IPS-18c (cell line): ENCODE results near the gene USP26.
"Not testable (repeated sequence)": the region's sequence is repeated elsewhere in the genome, so short reads cannot be mapped to it uniquely, and the experiment has no call there.

Experiments used
- H3K4me3 ChIP-seq: 2 replicates; pipeline ENCODE4 v1.7.0; 2013; ENCODE audit warnings: low read depth, mild to moderate bottlenecking, low read length, moderate library complexity; ENCODE audit not compliant: insufficient read depth
- H3K9me3 ChIP-seq: one replicate; pipeline ENCODE4 v1.6.1; 2013; ENCODE audit warnings: mild to moderate bottlenecking, low read length, moderate library complexity; ENCODE audit not compliant: control insufficient read depth, insufficient read depth

The USP26 gene

GRCh38 chrX:133048751-133049150 lies 48.2 kb downstream of the USP26 start:
- H3K9me3 ChIP-seq = peaks cover 2% of the 10 kb centered on the region
- no peak overlapping the region for H3K4me3 ChIP-seq

- H3K9me3 ChIP-seq = peaks cover 5% of the 10 kb centered on the region
- H3K4me3 ChIP-seq = no peak overlapping the region
Observed at GRCh38 chrX:133046601-133047000, 50.3 kb downstream of the USP26 start.

- H3K4me3 ChIP-seq = no peak overlapping the region
- H3K9me3 ChIP-seq = peaks cover 5% of the 10 kb centered on the region
Observed at GRCh38 chrX:133045986-133046385, 50.9 kb downstream of the USP26 start.

GRCh38 chrX:133044145-133044786 lies 52.6 kb downstream of the USP26 start:
- H3K4me3 ChIP-seq = not testable (repeated sequence)

GRCh38 chrX:133042260-133042659 lies 54.6 kb downstream of the USP26 start:
- Histone ChIP-seq H3K4me3 (no peak overlapping the region), H3K9me3 (peaks cover 5% of the 10 kb centered on the region)

More at GRCh38 chrX:133044145-133044786, 52.6 kb downstream of the USP26 start:
- H3K9me3 ChIP-seq = not testable (repeated sequence)

GRCh38 chrX:133033010-133033409 lies 63.9 kb downstream of the USP26 start:
- Histone ChIP-seq H3K9me3 (no peaks in the 10 kb centered on the region), H3K4me3 (no peak overlapping the region)

- no peaks in the 10 kb centered on the region for H3K9me3 ChIP-seq
- H3K4me3 ChIP-seq = no peak overlapping the region
Observed at GRCh38 chrX:133018229-133018628, 78.7 kb downstream of the USP26 start.

GRCh38 chrX:133007458-133007857 lies 89.5 kb downstream of the USP26 start:
- no peak overlapping the region for H3K4me3 ChIP-seq
- peaks cover 5% of the 10 kb centered on the region for H3K9me3 ChIP-seq

GRCh38 chrX:133005616-133006015 lies 91.3 kb downstream of the USP26 start:
- peaks cover 5% of the 10 kb centered on the region for H3K9me3 ChIP-seq
- no peak overlapping the region for H3K4me3 ChIP-seq

GRCh38 chrX:133005042-133005441 lies 91.9 kb downstream of the USP26 start:
- Histone ChIP-seq H3K9me3 (peaks cover 5% of the 10 kb centered on the region), H3K4me3 (no peak overlapping the region)

- Histone ChIP-seq H3K9me3 (peaks cover 7% of the 10 kb centered on the region), H3K4me3 (no peak overlapping the region)
Observed at GRCh38 chrX:132999209-132999608, 97.7 kb downstream of the USP26 start.

GRCh38 chrX:132990835-132991234 lies 106.1 kb downstream of the USP26 start:
- H3K9me3 ChIP-seq = peaks cover 4% of the 10 kb centered on the region
- H3K4me3 ChIP-seq = no peak overlapping the region

- Histone ChIP-seq H3K4me3 (no peak overlapping the region), H3K9me3 (peaks cover 2% of the 10 kb centered on the region)
Observed at GRCh38 chrX:132986556-132986955, 110.4 kb downstream of the USP26 start.

GRCh38 chrX:132984058-132984650 lies 112.8 kb downstream of the USP26 start:
- H3K4me3 ChIP-seq = no peak overlapping the region
- peaks cover 2% of the 10 kb centered on the region for H3K9me3 ChIP-seq

- H3K4me3 ChIP-seq = no peak overlapping the region
- peaks cover 2% of the 10 kb centered on the region for H3K9me3 ChIP-seq
Observed at GRCh38 chrX:132983496-132983895, 113.4 kb downstream of the USP26 start.

GRCh38 chrX:132980035-132980434 lies 116.9 kb downstream of the USP26 start:
- H3K4me3 ChIP-seq, H3K9me3 ChIP-seq: not testable (repeated sequence)
